ENCODE measurements around the gene LIPE.

GRCh38 chr19:42455086-42455485, 27.9 kb upstream of the LIPE start:
- TF ChIP-seq CTCF (optimal IDR thresholded peaks at IDR 0.05 in 1 of 3, IDR thresholded peaks at IDR 0.05 in 1 of 3, conservative IDR thresholded peaks at IDR 0.05 in 1 of 3; ENCODE audit: extremely low read depth in 1 of 3, insufficient read depth in 2 of 3, low read length in 3 of 3) = no peak
- no peak for TF ChIP-seq EZH2 (IDR thresholded peaks at IDR 0.05; ENCODE audit: low read length)

Data from keratinocyte (primary cell).